Cardiac muscle cell (in vitro differentiated cells and primary cell): ENCODE data around the gene MVK. TPM values are rescaled to one million over a fixed set of nuclear protein-coding genes. Genes with fewer than 3 reads are reported as not detected.
A peak's percentile ranks its signal among the peaks of the same experiment; 100 is the strongest.

ENCODE experiments used
- DNase-seq, 2 donors: peaks; one replicate each; pipeline versions ENCODE4 v3.0.0 to v3.0.0-alpha.2; 2010 to 2017; ENCODE audit warnings: low read depth in 1 of 2, low spot score in 1 of 2
- H3K27ac ChIP-seq: fragments of 200-600 bp; sonication (generic); 2 replicates; pipeline ENCODE4 v1.5.1; 2016
- H3K27me3 ChIP-seq: fragments of 200-600 bp; sonication (generic); 2 replicates; pipeline ENCODE4 v1.6.0; 2016; ENCODE audit warnings: control low read depth
- H3K36me3 ChIP-seq: fragments of 200-600 bp; sonication (generic); 2 replicates; pipeline ENCODE4 v1.5.1; 2016; ENCODE audit warnings: control low read depth
- H3K4me1 ChIP-seq: fragments of 200-600 bp; sonication (generic); 2 replicates; pipeline ENCODE4 v1.8.1; 2017; ENCODE audit warnings: low read depth, mild to moderate bottlenecking, mixed run types
- H3K4me3 ChIP-seq: fragments of 200-600 bp; sonication (generic); 2 replicates; pipeline ENCODE4 v1.5.1; 2016; ENCODE audit warnings: mild to moderate bottlenecking
- H3K9me3 ChIP-seq: fragments of 200-600 bp; sonication (generic); 2 replicates; pipeline ENCODE4 v1.5.1; 2017; ENCODE audit warnings: low read depth, mild to moderate bottlenecking, control low read depth
- polyA plus RNA-seq: library from polyadenylated mRNA; unstranded; fragments of >200 nt; fragmentation: Nextera tagmentation; extraction: Ambion mirVana; gene quantifications from 2 replicates; pipeline ENCODE4 v1.2.1, GENCODE V29; 2016
- total RNA-seq: library from RNA; depleted of rRNA; stranded (reverse); fragments of >200 nt; gene quantifications from 2 replicates; pipeline ENCODE4 v1.2.3, GENCODE V29; 2016
- TF ChIP-seq, protein P1 (sequence below): IDR thresholded peaks from 2 replicates; pipeline ENCODE4 v1.5.1; 2012; ENCODE audit warnings: low read depth, mild to moderate bottlenecking, low read length

Gene MVK
- total and polyA plus RNA-seq, 2 experiments from 2014 or later: 29.0 to 56.1 TPM

DNA sequence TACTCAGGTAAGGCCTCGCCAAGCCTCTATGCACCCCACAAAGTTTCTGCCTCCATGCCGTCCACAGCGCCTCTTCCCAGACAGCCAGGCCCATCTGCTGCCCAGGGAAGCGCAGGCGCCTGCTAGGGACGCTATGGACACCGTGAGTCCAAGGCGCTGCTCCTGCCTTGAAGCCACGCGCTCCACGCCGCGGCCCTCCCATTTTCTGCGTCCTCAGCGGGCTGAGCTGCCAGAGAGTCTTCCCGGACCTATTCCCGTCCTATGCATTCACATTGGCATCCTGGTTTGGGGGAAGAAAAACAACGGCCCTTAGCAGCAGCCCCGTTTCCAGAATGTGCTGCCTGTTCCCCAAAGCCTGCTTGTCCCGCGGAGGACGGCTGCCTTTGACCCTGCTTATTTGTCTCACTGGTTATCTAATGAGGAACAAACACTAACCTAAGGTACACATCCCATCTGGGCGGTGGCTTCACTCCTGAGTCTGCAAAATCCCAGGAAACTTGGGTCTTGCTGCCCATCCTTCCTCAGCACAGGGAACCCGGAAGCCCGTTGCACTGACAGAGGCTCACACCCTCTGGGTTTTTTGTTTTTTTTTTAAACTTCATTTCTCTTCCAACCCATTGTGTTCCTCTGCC lies 38.2 kb upstream of the MVK start:
- Histone ChIP-seq H3K36me3 (no peaks in the 10 kb centered on the region), H3K9me3 (no peaks in the 10 kb centered on the region), H3K27me3 (no peaks in the 10 kb centered on the region), H3K27ac (no peak overlapping the region), H3K4me1 (peaks cover 48% of the 10 kb centered on the region), H3K4me3 (no peak overlapping the region)
- TF ChIP-seq, protein P1, sequence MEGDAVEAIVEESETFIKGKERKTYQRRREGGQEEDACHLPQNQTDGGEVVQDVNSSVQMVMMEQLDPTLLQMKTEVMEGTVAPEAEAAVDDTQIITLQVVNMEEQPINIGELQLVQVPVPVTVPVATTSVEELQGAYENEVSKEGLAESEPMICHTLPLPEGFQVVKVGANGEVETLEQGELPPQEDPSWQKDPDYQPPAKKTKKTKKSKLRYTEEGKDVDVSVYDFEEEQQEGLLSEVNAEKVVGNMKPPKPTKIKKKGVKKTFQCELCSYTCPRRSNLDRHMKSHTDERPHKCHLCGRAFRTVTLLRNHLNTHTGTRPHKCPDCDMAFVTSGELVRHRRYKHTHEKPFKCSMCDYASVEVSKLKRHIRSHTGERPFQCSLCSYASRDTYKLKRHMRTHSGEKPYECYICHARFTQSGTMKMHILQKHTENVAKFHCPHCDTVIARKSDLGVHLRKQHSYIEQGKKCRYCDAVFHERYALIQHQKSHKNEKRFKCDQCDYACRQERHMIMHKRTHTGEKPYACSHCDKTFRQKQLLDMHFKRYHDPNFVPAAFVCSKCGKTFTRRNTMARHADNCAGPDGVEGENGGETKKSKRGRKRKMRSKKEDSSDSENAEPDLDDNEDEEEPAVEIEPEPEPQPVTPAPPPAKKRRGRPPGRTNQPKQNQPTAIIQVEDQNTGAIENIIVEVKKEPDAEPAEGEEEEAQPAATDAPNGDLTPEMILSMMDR: no peak
- no peak for DNase-seq

DNA sequence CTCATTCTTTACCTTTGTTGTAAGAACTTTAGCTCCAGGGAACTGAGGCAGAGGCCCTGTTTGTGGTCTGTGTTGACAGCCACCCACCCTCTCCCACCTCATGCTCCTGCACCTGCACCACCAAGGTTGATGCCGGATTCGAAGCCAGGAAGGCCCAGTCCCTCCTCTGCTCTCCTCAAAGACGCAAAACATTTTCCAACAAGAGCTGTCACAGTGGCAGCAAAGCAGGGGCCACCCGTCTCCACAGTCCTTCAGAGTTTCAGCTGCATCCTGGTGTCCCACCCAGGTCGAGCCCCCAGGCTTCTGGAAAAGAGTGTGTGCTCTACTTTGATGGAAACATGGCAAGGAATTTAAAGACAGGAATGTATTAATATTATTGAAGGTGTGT lies 37.7 kb upstream of the MVK start:
- H3K36me3 ChIP-seq: no peaks in the 10 kb centered on the region
- H3K4me3 ChIP-seq: no peak overlapping the region
- DNase-seq: no peak
- TF ChIP-seq, protein P1: no peak
- H3K27me3 ChIP-seq: no peaks in the 10 kb centered on the region
- H3K27ac ChIP-seq: no peak overlapping the region
- H3K9me3 ChIP-seq: no peaks in the 10 kb centered on the region
- peaks cover 45% of the 10 kb centered on the region for H3K4me1 ChIP-seq

DNA sequence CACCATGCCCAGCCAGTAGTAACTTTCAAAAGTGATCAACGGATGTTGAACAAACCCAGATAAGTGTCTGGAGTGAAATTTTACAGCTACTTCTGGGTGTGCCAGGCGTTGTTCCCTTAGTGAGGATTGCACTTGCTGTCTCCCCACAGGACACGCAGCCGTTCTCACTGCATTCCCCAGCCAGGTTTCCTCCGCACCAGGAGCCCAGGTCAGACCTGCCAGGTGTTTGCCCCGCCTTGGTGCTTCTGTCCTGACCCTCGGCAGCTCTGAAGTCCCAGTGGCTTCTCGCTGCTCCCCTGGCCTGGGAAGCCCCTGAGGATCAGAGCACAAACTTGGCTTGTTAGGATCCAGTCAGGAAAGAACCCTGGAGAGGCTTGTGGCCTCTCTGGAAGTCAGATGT lies 36.5 kb upstream of the MVK start:
- Histone ChIP-seq H3K9me3 (no peaks in the 10 kb centered on the region), H3K36me3 (no peaks in the 10 kb centered on the region), H3K4me3 (no peak overlapping the region), H3K27ac (no peak overlapping the region), H3K27me3 (no peaks in the 10 kb centered on the region), H3K4me1 (peaks cover 40% of the 10 kb centered on the region)
- TF ChIP-seq, protein P1: no peak
- no peak for DNase-seq

DNA sequence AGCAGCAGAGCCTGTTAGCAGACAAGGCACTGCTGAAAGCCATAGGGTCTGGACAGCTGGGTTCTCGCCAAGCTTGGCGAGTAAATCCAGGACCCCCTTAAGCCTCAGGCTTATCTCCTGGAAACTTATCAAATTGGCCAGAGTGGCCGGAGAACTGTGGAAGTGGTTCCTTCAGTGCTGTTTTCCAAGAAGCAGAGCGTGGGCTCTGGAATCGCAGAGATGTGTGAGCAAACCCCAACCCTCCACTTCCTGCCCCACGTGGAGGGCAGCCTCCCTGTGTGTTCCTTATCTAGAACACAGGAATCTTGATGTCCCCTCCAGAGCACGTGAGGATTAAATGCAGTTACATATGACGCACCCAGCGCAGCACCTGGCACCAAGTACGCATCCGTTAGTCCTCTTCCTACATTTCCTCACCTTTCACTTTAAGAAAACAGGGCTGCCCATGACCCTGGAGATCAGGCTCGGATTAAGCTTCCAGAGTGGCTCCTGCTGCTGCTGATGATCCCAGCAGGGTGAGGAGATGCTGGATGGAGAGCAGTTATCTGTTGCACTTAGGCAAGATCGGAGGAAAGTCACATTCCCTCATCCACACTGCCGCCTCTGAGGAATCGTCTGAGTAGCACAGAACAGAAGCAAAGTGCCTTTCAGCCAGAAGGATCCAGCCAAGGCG lies 35.3 kb upstream of the MVK start:
- Histone ChIP-seq H3K9me3 (no peaks in the 10 kb centered on the region), H3K4me3 (no peak overlapping the region), H3K27me3 (no peaks in the 10 kb centered on the region), H3K4me1 (peaks cover 37% of the 10 kb centered on the region), H3K36me3 (no peaks in the 10 kb centered on the region), H3K27ac (peak overlapping the region; percentile 66)
- peak; percentile 46 to 62 for DNase-seq
- TF ChIP-seq, protein P1: no peak

DNA sequence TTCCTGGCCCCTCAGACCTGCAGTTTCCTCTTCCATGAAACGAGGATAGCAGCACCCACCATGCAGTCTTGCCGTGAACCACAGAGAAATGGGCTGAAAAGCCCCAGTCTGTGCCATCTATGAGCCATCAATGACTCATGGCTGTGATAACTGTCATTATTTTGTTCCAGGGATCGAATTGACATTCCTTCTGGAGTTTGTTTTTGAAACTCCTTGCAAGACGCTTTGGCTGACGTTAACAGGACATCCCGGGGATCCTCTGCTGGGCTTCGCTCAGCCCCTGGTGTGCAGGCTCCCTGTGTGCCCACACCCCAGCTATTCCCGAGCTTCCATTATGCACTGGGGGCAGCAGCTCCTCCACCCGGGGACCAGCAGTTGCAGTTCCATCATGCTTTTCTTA lies 34.1 kb upstream of the MVK start:
- no peak overlapping the region for H3K4me3 ChIP-seq
- no peaks in the 10 kb centered on the region for H3K36me3 ChIP-seq
- H3K27me3 ChIP-seq: no peaks in the 10 kb centered on the region
- H3K4me1 ChIP-seq: peaks cover 29% of the 10 kb centered on the region
- TF ChIP-seq, protein P1: no peak
- no peak overlapping the region for H3K27ac ChIP-seq
- DNase-seq: peak in 1 of 2 donors; percentile 21
- no peaks in the 10 kb centered on the region for H3K9me3 ChIP-seq
